ENCODE results near the gene ZFYVE28. TPM values are rescaled to one million over a fixed set of nuclear protein-coding genes. Genes with fewer than 3 reads are reported as not detected.

ZFYVE28 gene
- total RNA-seq, 1 experiment from 2014 or later: 19.2 TPM

- TF ChIP-seq CTCF (IDR thresholded peaks at IDR 0.05 in 2 of 3, conservative IDR thresholded peaks at IDR 0.05 in 1 of 3; ENCODE audit: borderline replicate concordance in 1 of 3, insufficient read depth in 1 of 3, low read depth in 2 of 3, low read length in 2 of 3) (no peak), EZH2phosphoT487 (IDR thresholded peaks at IDR 0.05; ENCODE audit: borderline replicate concordance) (no peak), TCF7L2 (IDR thresholded peaks at IDR 0.05; ENCODE audit: borderline replicate concordance, extremely low read depth, insufficient read depth, insufficient read length) (no peak), FOSL1 (IDR thresholded peaks at IDR 0.05; ENCODE audit: low read depth) (no peak), EGR1 (IDR thresholded peaks at IDR 0.05; ENCODE audit: low read depth) (no peak), SRF (IDR thresholded peaks at IDR 0.05; ENCODE audit: low read depth) (no peak)
These were observed 25.7 kb upstream of the ZFYVE28 start (continued) for GRCh38 chr4:2443956-2444740.

- TF ChIP-seq ZFX (IDR thresholded peaks at IDR 0.05) (no peak), EGR1 (IDR thresholded peaks at IDR 0.05; ENCODE audit: low read depth) (no peak), ZBTB33 (IDR thresholded peaks at IDR 0.05; ENCODE audit: extremely low read depth, insufficient replicate concordance, low read length) (no peak), CBX3 (IDR thresholded peaks at IDR 0.05; ENCODE audit: low read depth) (no peak), EZH2phosphoT487 (IDR thresholded peaks at IDR 0.05; ENCODE audit: borderline replicate concordance) (no peak), TCF7L2 (IDR thresholded peaks at IDR 0.05; ENCODE audit: borderline replicate concordance, extremely low read depth, insufficient read depth, insufficient read length) (no peak), SRF (IDR thresholded peaks at IDR 0.05; ENCODE audit: low read depth) (no peak), POLR2AphosphoS5 (IDR thresholded peaks at IDR 0.05; ENCODE audit: low read depth, low read length) (no peak), SP1 (IDR thresholded peaks at IDR 0.05; ENCODE audit: low read depth) (no peak), SIN3A (IDR thresholded peaks at IDR 0.05; ENCODE audit: low read depth) (no peak), EZH2 (IDR thresholded peaks at IDR 0.05) (no peak)
- POLR2A ChIA-PET: no interaction called here
- intact Hi-C loops (cut with micrococcal nuclease): no loop called here
These were observed 24.8 kb upstream of the ZFYVE28 start for GRCh38 chr4:2443061-2443730.

More at GRCh38 chr4:2443061-2443730, 24.8 kb upstream of the ZFYVE28 start:
- H3K4me3 ChIP-seq (replicated peaks in 1 of 2; ENCODE audit: low read depth in 1 of 2, low read length in 2 of 2): no peak overlapping the region
- no peak overlapping the region for H3K27ac ChIP-seq (ENCODE audit: low read depth, low read length)
- no peaks in the 10 kb centered on the region for H4K20me1 ChIP-seq (ENCODE audit: insufficient read depth)
- H3K4me2 ChIP-seq (ENCODE audit: low read length): no peak overlapping the region
- no peaks in the 10 kb centered on the region for H3K9me3 ChIP-seq (ENCODE audit: control insufficient read depth in 1 of 2, insufficient read depth in 1 of 2, low read depth in 1 of 2, low read length in 2 of 2)
- BruUV-seq (replicated peaks): no TSS peak
- no peaks in the 10 kb centered on the region for H3K27me3 ChIP-seq (ENCODE audit: insufficient read depth, low read length)
- no peak for ATAC-seq
- H3K9ac ChIP-seq (ENCODE audit: low read length): no peak overlapping the region
- RAD21 ChIA-PET (ENCODE audit: low non-redundant PET in 1 of 2, low total read pairs in 2 of 2, uncharacterized antibody in 2 of 2, unreplicated experiment in 2 of 2): no interaction called here
- H3K4me1 ChIP-seq (ENCODE audit: control insufficient read depth in 1 of 2, insufficient read depth in 2 of 2, low read length in 2 of 2): peaks cover 4 to 10% of the 10 kb centered on the region in 2 experiments; a peak in 3 of 4 replicates
- H3K79me2 ChIP-seq (ENCODE audit: insufficient read depth, low read length): no peaks in the 10 kb centered on the region
- no peak for DNase-seq (ENCODE audit: low read depth, low spot score)
- CTCF ChIA-PET: interaction anchor here (2.7 kb wide), 1 partner anchor 223 kb away, joined by 38 read pairs; no protein-coding TSS in a partner anchor
- no peaks in the 10 kb centered on the region for H3K36me3 ChIP-seq (ENCODE audit: control insufficient read depth in 1 of 2, insufficient read depth in 2 of 2, low read length in 2 of 2)
- no peak overlapping the region for H2AFZ ChIP-seq (ENCODE audit: low read depth, low read length, poor library complexity, severe bottlenecking)
- no peaks in the 10 kb centered on the region for H3K9me2 ChIP-seq (ENCODE audit: insufficient read depth)

Measured in HCT116 (cell line).